Naive B cell (primary cell): ENCODE measurements around the gene MYOF. TPM values are rescaled to one million over a fixed set of nuclear protein-coding genes. Genes with fewer than 3 reads are reported as not detected.

ENCODE experiments used
- ATAC-seq, 2 donors: fragments of 150-1000 bp; cut with Tn5 transposase; 2 replicates each; pipeline ENCODE4 v1.10.0; 2021; ENCODE audit warnings: low read depth in 2 of 2, mild to moderate bottlenecking in 2 of 2, moderate library complexity in 2 of 2
- DNase-seq: peaks from one replicate; pipeline ENCODE4 v3.0.0; 2022
- H3K27ac Mint-ChIP-seq, 6 donors: one replicate each; pipeline ENCODE4 v1.8.0; 2020 to 2022; ENCODE audit warnings: mild to moderate bottlenecking in 6 of 6, mixed read lengths in 6 of 6, moderate library complexity in 5 of 6, inconsistent platforms in 2 of 6
- H3K27me3 Mint-ChIP-seq, 3 donors: one replicate each; pipeline ENCODE4 v1.8.0; 2021 to 2022; ENCODE audit warnings: mixed read lengths in 3 of 3, mild to moderate bottlenecking in 1 of 3
- H3K36me3 Mint-ChIP-seq, 2 donors: one replicate each; pipeline ENCODE4 v1.8.0; 2020 to 2022; ENCODE audit warnings: mixed read lengths in 2 of 2, inconsistent platforms in 1 of 2, mild to moderate bottlenecking in 1 of 2
- H3K4me1 Mint-ChIP-seq, 3 donors: one replicate each; pipeline ENCODE4 v1.8.0; 2020 to 2022; ENCODE audit warnings: mixed read lengths in 3 of 3, inconsistent platforms in 1 of 3, mild to moderate bottlenecking in 1 of 3, moderate library complexity in 1 of 3
- H3K4me3 Mint-ChIP-seq, 8 donors: one replicate each; pipeline ENCODE4 v1.8.0; 2020 to 2022; ENCODE audit warnings: mild to moderate bottlenecking in 8 of 8, mixed read lengths in 8 of 8, moderate library complexity in 8 of 8, inconsistent platforms in 2 of 8
- H3K9me3 Mint-ChIP-seq, 7 donors: one replicate each; pipeline ENCODE4 v1.8.0; 2020 to 2022; ENCODE audit warnings: mixed read lengths in 7 of 7, mild to moderate bottlenecking in 5 of 7, inconsistent platforms in 2 of 7, moderate library complexity in 1 of 7
- polyA plus RNA-seq, 6 donors: library from polyadenylated mRNA; unstranded; fragments of 300-500 nt; fragmentation: Illumina TruSeq; gene quantifications; one replicate each; pipeline ENCODE4 v1.2.3, GENCODE V29; 2021; ENCODE audit warnings: low read depth in 6 of 6

MYOF gene
- polyA plus RNA-seq, 6 donors from 2014 or later = 0.25 to 0.40 TPM; not detected in 4

- Mint-ChIP-seq H3K27ac (no peak overlapping the region), H3K27me3 (no peaks in the 10 kb centered on the region), H3K36me3 (no peaks in the 10 kb centered on the region), H3K9me3 (no peaks in the 10 kb centered on the region), H3K4me3 (no peak overlapping the region), H3K4me1 (peaks cover 9 to 33% (median 20%) of the 10 kb centered on the region in 3 donors)
- no peak for DNase-seq
- no peak for ATAC-seq
Observed at GRCh38 chr10:93459466-93459865, 22.7 kb downstream of the MYOF start.

DNA sequence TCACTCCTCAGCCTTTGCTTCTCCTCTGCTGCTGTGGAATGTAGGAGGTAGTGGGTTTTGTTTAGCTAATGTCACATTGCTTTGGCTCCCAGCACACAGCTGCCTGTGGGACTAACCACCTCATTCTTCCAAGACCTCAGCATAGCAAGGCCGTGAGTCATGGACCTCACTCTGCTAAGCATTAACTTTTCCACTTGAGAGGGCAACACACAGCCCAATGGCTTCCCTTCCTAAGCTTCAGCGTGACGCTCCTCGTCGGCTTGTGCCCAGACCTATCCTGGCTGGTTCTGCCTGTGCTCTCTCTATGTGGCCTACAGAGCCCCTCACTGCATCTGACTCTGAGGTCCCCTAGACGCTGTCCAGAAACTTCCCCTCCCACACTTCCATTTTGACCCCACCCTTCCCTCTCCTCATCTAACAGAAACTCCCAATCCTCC lies 23.3 kb downstream of the MYOF start:
- no peak overlapping the region for H3K4me3 Mint-ChIP-seq
- H3K27ac Mint-ChIP-seq = no peak overlapping the region
- DNase-seq (no peak), ATAC-seq (no peak)
- H3K36me3 Mint-ChIP-seq = no peaks in the 10 kb centered on the region
- peaks cover 9 to 28% (median 20%) of the 10 kb centered on the region in 3 donors for H3K4me1 Mint-ChIP-seq
- no peaks in the 10 kb centered on the region for H3K9me3 Mint-ChIP-seq
- H3K27me3 Mint-ChIP-seq = no peaks in the 10 kb centered on the region

DNA sequence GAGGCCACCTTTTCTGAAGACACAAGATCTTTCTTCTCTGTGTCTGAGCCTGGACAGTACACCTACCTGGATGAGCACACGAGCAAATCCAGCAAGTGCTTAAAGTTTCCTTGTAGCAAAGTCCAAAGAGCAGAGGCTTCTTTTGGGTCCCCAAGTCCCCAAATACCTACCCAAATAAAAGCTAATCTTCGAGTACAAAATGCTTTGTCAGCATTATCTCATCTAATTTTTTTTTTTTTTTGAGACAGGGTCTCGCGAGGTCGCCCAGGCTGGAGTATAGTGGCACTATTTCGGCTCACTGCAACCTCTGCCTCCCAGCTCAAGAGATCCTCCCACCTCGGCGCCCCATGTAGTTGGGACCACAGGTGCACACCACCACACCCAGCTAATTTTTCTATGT lies 24.6 kb downstream of the MYOF start:
- no peak for DNase-seq
- peaks cover 6 to 22% (median 15%) of the 10 kb centered on the region in 3 donors for H3K4me1 Mint-ChIP-seq

DNA sequence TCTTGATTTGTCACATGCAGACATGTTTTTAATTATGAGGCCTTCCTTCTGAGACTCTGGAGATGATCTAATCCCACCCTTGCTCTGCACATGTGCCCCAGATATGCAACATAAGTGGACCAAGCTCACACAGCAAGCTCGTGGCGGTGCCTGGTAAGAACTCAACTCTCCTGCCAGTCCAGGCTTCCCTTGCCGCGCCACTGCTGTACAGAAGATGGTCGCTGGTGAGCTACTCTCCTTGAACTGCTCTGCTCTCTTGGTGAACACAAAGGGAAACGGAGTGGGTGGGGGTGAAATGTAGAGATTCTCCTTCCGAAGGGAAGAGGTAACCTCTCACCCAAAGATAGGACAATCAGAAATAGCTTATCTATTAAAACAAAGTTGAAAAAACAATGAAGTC lies 25.7 kb downstream of the MYOF start:
- peaks cover 5 to 12% (median 10%) of the 10 kb centered on the region in 3 donors for H3K4me1 Mint-ChIP-seq
- ATAC-seq (no peak), DNase-seq (no peak)
- H3K36me3 Mint-ChIP-seq = no peaks in the 10 kb centered on the region
- no peak overlapping the region for H3K4me3 Mint-ChIP-seq
- H3K9me3 Mint-ChIP-seq = no peaks in the 10 kb centered on the region
- no peaks in the 10 kb centered on the region for H3K27me3 Mint-ChIP-seq
- peak overlapping the region in 1 of 6 donors; percentile 43 for H3K27ac Mint-ChIP-seq

More for the DNA sequence above, 24.6 kb downstream of the MYOF start:
- no peak overlapping the region for H3K4me3 Mint-ChIP-seq
- no peaks in the 10 kb centered on the region for H3K9me3 Mint-ChIP-seq
- ATAC-seq = no peak
- H3K27me3 Mint-ChIP-seq = no peaks in the 10 kb centered on the region
- H3K27ac Mint-ChIP-seq = no peak overlapping the region
- no peaks in the 10 kb centered on the region for H3K36me3 Mint-ChIP-seq

GRCh38 chr10:93454736-93455135 lies 27.4 kb downstream of the MYOF start:
- H3K27me3 Mint-ChIP-seq = no peaks in the 10 kb centered on the region
- no peak overlapping the region for H3K4me3 Mint-ChIP-seq
- DNase-seq (no peak), ATAC-seq (no peak)
- no peak overlapping the region for H3K27ac Mint-ChIP-seq
- no peaks in the 10 kb centered on the region for H3K9me3 Mint-ChIP-seq
- H3K36me3 Mint-ChIP-seq = no peaks in the 10 kb centered on the region
- H3K4me1 Mint-ChIP-seq = peaks cover 0 to 7% (median 3%) of the 10 kb centered on the region in 3 donors

- H3K9me3 Mint-ChIP-seq = no peaks in the 10 kb centered on the region
- peaks cover 0 to 7% (median 3%) of the 10 kb centered on the region in 3 donors for H3K4me1 Mint-ChIP-seq
- no peak overlapping the region for H3K27ac Mint-ChIP-seq
- H3K4me3 Mint-ChIP-seq = no peak overlapping the region
- H3K36me3 Mint-ChIP-seq = no peaks in the 10 kb centered on the region
- H3K27me3 Mint-ChIP-seq = no peaks in the 10 kb centered on the region
- ATAC-seq = no peak
- no peak for DNase-seq
Observed at GRCh38 chr10:93454146-93454545, 28.0 kb downstream of the MYOF start.

GRCh38 chr10:93452143-93452542 lies 30.0 kb downstream of the MYOF start:
- H3K4me1 Mint-ChIP-seq = peaks cover 0 to 7% (median 3%) of the 10 kb centered on the region in 3 donors
- no peak for DNase-seq
- H3K4me3 Mint-ChIP-seq = no peak overlapping the region
- no peaks in the 10 kb centered on the region for H3K27me3 Mint-ChIP-seq
- H3K27ac Mint-ChIP-seq = peak overlapping the region in 1 of 6 donors; percentile 20
- no peak for ATAC-seq
- H3K36me3 Mint-ChIP-seq = no peaks in the 10 kb centered on the region
- H3K9me3 Mint-ChIP-seq = no peaks in the 10 kb centered on the region

DNA sequence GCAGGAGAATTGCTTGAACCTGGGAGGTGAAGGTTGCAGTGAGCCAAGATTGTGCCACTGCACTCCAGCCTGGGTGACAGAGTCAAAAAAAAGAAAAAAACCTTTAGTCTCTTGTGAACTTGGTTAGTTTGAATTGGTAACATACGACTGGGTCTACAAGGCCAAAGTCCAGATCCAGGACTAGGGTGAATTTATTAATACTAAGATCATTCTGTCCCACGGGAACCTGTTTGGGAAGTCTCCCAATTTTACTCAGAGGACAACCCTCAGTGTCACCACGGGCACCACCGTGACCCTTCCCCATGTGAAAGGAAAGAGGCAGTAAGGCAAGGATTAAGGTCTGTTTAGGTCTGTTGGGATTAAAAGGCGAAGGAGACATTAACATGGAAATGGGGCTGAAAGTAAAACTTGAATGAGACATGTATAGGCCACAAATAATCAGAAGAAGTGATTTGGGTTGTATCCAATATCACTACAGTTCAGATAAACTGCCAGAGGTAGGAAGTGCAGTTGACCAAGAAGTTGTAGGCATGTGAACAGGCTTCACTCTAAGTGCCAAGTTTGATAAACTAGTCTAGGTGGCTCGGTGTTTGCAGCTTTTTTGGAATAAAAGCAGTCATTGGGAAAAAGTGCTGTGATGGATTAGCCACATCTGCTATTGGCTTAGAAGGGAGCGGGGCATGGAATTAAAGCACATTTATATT lies 30.7 kb downstream of the MYOF start:
- H3K4me1 Mint-ChIP-seq = peaks cover 0 to 7% (median 3%) of the 10 kb centered on the region in 3 donors
- no peaks in the 10 kb centered on the region for H3K9me3 Mint-ChIP-seq
- peak overlapping the region in 1 of 6 donors; percentile 69 for H3K27ac Mint-ChIP-seq
- ATAC-seq = no peak
- no peak for DNase-seq
- H3K27me3 Mint-ChIP-seq = no peaks in the 10 kb centered on the region
- no peaks in the 10 kb centered on the region for H3K36me3 Mint-ChIP-seq
- H3K4me3 Mint-ChIP-seq = no peak overlapping the region

- H3K4me1 Mint-ChIP-seq = peaks cover 0 to 3% (median 0%) of the 10 kb centered on the region in 3 donors
- no peak for ATAC-seq
Observed at GRCh38 chr10:93447970-93448369, 34.2 kb downstream of the MYOF start.

DNA sequence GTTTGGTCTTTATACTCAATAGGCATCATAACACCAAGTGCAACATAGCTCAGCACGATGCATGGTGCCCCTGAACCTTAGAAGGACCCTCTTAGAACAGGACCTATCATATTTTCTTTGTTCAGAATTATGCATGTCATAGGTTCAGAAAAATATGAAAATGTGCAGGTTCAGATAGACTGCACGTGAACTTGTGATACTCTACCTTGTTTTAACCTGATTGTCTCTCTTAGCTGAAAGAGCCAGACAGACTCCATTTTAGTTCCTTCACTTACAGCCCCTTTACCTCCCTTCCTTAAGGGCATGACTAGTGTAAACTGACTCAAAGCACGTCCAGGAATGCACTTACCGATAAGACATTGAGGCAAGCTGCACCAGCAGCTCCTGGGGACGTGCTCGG lies 35.1 kb downstream of the MYOF start:
- Mint-ChIP-seq H3K36me3 (peaks cover 0 to 7% of the 10 kb centered on the region in 2 donors), H3K27ac (peak overlapping the region in 2 of 6 donors; percentile 15 to 51), H3K4me3 (peak overlapping the region in 1 of 8 donors; percentile 68), H3K4me1 (no peaks in the 10 kb centered on the region), H3K27me3 (peaks cover 0 to 8% (median 0%) of the 10 kb centered on the region in 3 donors), H3K9me3 (peaks cover 0 to 5% (median 0%) of the 10 kb centered on the region in 7 donors)
- ATAC-seq = no peak
- DNase-seq = no peak

More at GRCh38 chr10:93447970-93448369, 34.2 kb downstream of the MYOF start:
- peaks cover 0 to 7% of the 10 kb centered on the region in 2 donors for H3K36me3 Mint-ChIP-seq
- H3K27ac Mint-ChIP-seq = no peak overlapping the region
- H3K27me3 Mint-ChIP-seq = peaks cover 0 to 8% (median 0%) of the 10 kb centered on the region in 3 donors
- peaks cover 0 to 5% (median 0%) of the 10 kb centered on the region in 7 donors for H3K9me3 Mint-ChIP-seq
- no peak for DNase-seq
- no peak overlapping the region for H3K4me3 Mint-ChIP-seq

DNA sequence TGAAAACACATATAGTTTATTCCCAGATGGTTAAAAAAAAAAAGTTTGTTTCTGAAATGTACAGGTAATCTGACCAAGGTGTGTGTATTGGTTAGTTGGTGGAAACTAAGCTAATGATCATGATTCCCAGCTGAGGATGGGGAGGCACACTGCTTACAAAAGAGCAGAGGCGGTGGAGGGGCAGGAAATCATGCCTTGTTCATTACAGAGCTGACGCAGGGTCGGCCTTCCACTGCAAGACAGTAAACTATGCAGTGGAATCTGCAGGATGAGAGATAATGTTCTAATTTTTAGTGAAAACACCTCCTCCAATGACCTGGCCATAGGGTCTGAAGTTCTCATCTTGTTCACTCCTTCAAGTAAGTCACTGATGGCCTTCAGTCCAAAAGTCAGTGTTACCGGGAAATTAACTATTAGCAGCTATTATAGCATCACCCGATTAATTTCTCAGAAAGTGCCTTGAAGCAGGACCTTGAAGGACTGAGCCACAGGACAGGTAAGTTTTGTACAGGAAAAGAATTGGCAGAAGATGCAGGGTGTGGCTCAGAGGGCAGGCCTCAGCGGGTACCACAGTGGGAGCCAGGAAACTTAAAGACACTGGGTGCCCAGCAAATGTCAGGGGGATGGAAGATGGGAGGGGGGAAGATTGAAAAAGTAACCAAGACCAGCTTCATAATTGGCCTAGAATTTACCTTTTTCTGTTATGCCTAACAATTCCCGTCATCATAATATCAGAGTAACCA lies 36.0 kb downstream of the MYOF start:
- H3K4me3 Mint-ChIP-seq = peak overlapping the region in 1 of 8 donors; percentile 5
- DNase-seq = no peak
- no peak overlapping the region for H3K27ac Mint-ChIP-seq
- H3K9me3 Mint-ChIP-seq = peaks cover 0 to 5% (median 0%) of the 10 kb centered on the region in 7 donors
- peaks cover 0 to 8% (median 0%) of the 10 kb centered on the region in 3 donors for H3K27me3 Mint-ChIP-seq
- no peak for ATAC-seq
- H3K36me3 Mint-ChIP-seq = peaks cover 0 to 7% of the 10 kb centered on the region in 2 donors
- no peaks in the 10 kb centered on the region for H3K4me1 Mint-ChIP-seq

- DNase-seq (no peak), ATAC-seq (no peak)
- Mint-ChIP-seq H3K27ac (no peak overlapping the region), H3K4me3 (no peak overlapping the region), H3K4me1 (no peaks in the 10 kb centered on the region), H3K27me3 (peaks cover 0 to 8% (median 0%) of the 10 kb centered on the region in 3 donors), H3K36me3 (peaks cover 0 to 7% of the 10 kb centered on the region in 2 donors), H3K9me3 (peaks cover 0 to 5% (median 0%) of the 10 kb centered on the region in 7 donors)
Observed at GRCh38 chr10:93445097-93445960, 36.8 kb downstream of the MYOF start.

DNA sequence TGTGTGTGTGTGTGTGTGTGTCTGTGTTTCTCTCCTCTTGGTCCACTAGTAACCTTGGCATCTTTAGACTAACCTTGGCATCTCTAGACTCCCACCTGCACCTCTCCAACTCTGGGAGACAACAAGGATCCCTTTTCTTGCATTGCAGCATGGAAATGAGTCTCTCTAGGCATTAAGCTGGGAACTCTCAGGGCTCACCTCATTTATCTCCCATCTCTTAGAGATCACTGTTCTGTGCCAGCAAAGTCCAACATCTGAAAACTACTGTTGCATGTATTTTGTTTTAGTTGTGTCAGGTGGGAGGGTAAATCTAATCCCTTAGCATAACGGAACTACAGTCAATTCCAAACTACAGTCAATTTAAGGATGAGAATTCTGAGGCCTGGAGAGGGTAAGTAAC lies 38.7 kb downstream of the MYOF start:
- no peak for ATAC-seq
- peaks cover 0 to 8% (median 0%) of the 10 kb centered on the region in 3 donors for H3K27me3 Mint-ChIP-seq
- H3K27ac Mint-ChIP-seq = no peak overlapping the region

More for the DNA sequence above, 38.7 kb downstream of the MYOF start:
- H3K4me3 Mint-ChIP-seq = no peak overlapping the region
- H3K9me3 Mint-ChIP-seq = peaks cover 0 to 5% (median 0%) of the 10 kb centered on the region in 7 donors
- DNase-seq = no peak
- H3K36me3 Mint-ChIP-seq = peaks cover 0 to 7% of the 10 kb centered on the region in 2 donors
- H3K4me1 Mint-ChIP-seq = no peaks in the 10 kb centered on the region
